WTC11 (cell line): Measurements from ENCODE around the gene CLDN20. TPM values are rescaled to one million over a fixed set of nuclear protein-coding genes. Genes with fewer than 3 reads are reported as not detected.
A peak's percentile ranks its signal among the peaks of the same experiment; 100 is the strongest.

ENCODE experiments used
- ATAC-seq: fragments of 200-7000 bp; cut with Tn5 transposase; 2 replicates; pipeline ENCODE4 v1.10.0; 2021; ENCODE audit warnings: mild to moderate bottlenecking, moderate library complexity
- CTCF ChIA-PET: fragments of 300-600 bp; sonication (Branson Sonifier 250); formaldehyde crosslinking; loops from one replicate; lab custom pipeline; 2021; ENCODE audit warnings: antibody characterized with exemption; lab: Charles Lee
- POLR2A ChIA-PET: fragments of 350-600 bp; sonication (Branson Sonifier 250); formaldehyde crosslinking; loops from one replicate; lab custom pipeline; 2021; ENCODE audit warnings: antibody characterized with exemption; lab: Charles Lee
- DNase-seq: peaks from one replicate; pipeline ENCODE4 v3.0.0; 2021; ENCODE audit warnings: low spot score
- H3K27ac Mint-ChIP-seq: 2 replicates; pipeline ENCODE4 v1.8.0; 2021; ENCODE audit warnings: mixed read lengths
- H3K27me3 Mint-ChIP-seq: 2 replicates; pipeline ENCODE4 v1.8.0; 2021; ENCODE audit warnings: low read depth, mild to moderate bottlenecking, moderate library complexity, mixed read lengths
- H3K36me3 Mint-ChIP-seq: 2 replicates; pipeline ENCODE4 v1.8.0; 2021; ENCODE audit warnings: mixed read lengths
- H3K4me1 Mint-ChIP-seq: 2 replicates; pipeline ENCODE4 v1.8.0; 2022; ENCODE audit warnings: mixed read lengths
- H3K4me3 Mint-ChIP-seq: 2 replicates; pipeline ENCODE4 v1.8.0; 2021; ENCODE audit warnings: mild to moderate bottlenecking, moderate library complexity, mixed read lengths
- H3K9me3 Mint-ChIP-seq: 2 replicates; pipeline ENCODE4 v1.8.0; 2021; ENCODE audit warnings: mixed read lengths
- ATF1 ChIP-seq: sonication (generic); formaldehyde crosslinking; IDR thresholded peaks from 2 replicates; pipeline ENCODE4 v1.8.1; 2023; ENCODE audit warnings: mild to moderate bottlenecking, moderate library complexity, missing genetic modification reagents
- GTF2I ChIP-seq: fragments of 250-450 bp; sonication (Bioruptor Pico); conservative IDR thresholded peaks from 2 replicates; pipeline ENCODE4 v1.4.0; 2021; ENCODE audit warnings: mild to moderate bottlenecking
- NR1H2 ChIP-seq: sonication (generic); formaldehyde crosslinking; IDR thresholded peaks from 2 replicates; pipeline ENCODE4 v1.9.0; 2021; ENCODE audit warnings: mild to moderate bottlenecking, moderate library complexity, missing genetic modification reagents
- TP53 ChIP-seq: sonication (generic); formaldehyde crosslinking; IDR thresholded peaks from 2 replicates; pipeline ENCODE4 v1.8.1; 2023; ENCODE audit warnings: mild to moderate bottlenecking, missing genetic modification reagents
- ZNF396 ChIP-seq: fragments of 250-450 bp; sonication (Bioruptor Pico); IDR thresholded peaks from 2 replicates; pipeline ENCODE4 v1.8.0; 2021; ENCODE audit warnings: mild to moderate bottlenecking, moderate library complexity, borderline replicate concordance
- total RNA-seq: library from RNA; stranded (reverse); gene quantifications from 3 replicates; pipeline ENCODE4 v1.2.3, GENCODE V29; 2021
- TF ChIP-seq, protein P1 (sequence below): sonication (generic); formaldehyde crosslinking; IDR thresholded peaks from 2 replicates; pipeline ENCODE4 v1.8.1; 2023; ENCODE audit warnings: mild to moderate bottlenecking, moderate library complexity, missing genetic modification reagents
- TF ChIP-seq, protein P2 (sequence below): fragments of 250-450 bp; sonication (Bioruptor Pico); IDR thresholded peaks from 2 replicates; pipeline ENCODE4 v1.9.0; 2021; ENCODE audit warnings: mild to moderate bottlenecking, borderline replicate concordance
- TF ChIP-seq, protein P3 (sequence below): sonication (generic); formaldehyde crosslinking; IDR thresholded peaks from 2 replicates; pipeline ENCODE4 v1.8.0; 2022; ENCODE audit warnings: missing genetic modification reagents
- TF ChIP-seq, protein P4 (sequence below): sonication (generic); formaldehyde crosslinking; IDR thresholded peaks from 2 replicates; pipeline ENCODE4 v1.8.0; 2022; ENCODE audit warnings: mild to moderate bottlenecking, missing genetic modification reagents
- TF ChIP-seq, protein P5 (sequence below): sonication (generic); formaldehyde crosslinking; IDR thresholded peaks from 2 replicates; pipeline ENCODE4 v1.8.1; 2023; ENCODE audit warnings: mild to moderate bottlenecking, missing genetic modification reagents
- TF ChIP-seq, protein P6 (sequence below): sonication (generic); formaldehyde crosslinking; IDR thresholded peaks from 2 replicates; pipeline ENCODE4 v1.8.0; 2023; ENCODE audit warnings: mild to moderate bottlenecking, missing genetic modification reagents
- TF ChIP-seq, protein P7 (sequence below): fragments of 200-600 bp; IDR thresholded peaks from 2 replicates; pipeline ENCODE4 v1.8.0; 2022; ENCODE audit warnings: antibody characterized with exemption
- TF ChIP-seq, protein P8 (sequence below): sonication (generic); formaldehyde crosslinking; IDR thresholded peaks from 2 replicates; pipeline ENCODE4 v1.8.1; 2022; ENCODE audit warnings: mild to moderate bottlenecking, missing genetic modification reagents, moderate library complexity, borderline replicate concordance

CLDN20 gene
- total RNA-seq, 1 experiment from 2014 or later: not detected

DNA sequence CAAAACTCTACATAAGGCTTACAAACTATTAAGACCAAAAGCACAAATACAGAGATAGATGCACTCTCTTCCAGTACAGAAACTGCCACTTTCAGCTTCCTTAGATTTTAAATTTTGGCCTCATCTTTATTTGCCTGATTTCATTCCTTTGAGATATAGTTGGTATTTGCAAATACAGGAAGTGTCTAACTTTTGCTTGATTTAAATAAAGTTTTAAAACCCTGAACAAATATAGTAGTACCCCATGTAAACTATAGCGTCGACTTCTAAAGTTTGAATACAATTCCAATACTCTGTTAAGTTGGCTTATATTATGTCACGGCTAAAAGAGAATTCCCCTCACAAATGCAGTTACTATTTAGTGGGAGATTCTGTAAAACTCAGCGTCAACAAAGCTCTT is 1.2 kb upstream of the CLDN20 start (continued):
- TF ChIP-seq, protein P1, sequence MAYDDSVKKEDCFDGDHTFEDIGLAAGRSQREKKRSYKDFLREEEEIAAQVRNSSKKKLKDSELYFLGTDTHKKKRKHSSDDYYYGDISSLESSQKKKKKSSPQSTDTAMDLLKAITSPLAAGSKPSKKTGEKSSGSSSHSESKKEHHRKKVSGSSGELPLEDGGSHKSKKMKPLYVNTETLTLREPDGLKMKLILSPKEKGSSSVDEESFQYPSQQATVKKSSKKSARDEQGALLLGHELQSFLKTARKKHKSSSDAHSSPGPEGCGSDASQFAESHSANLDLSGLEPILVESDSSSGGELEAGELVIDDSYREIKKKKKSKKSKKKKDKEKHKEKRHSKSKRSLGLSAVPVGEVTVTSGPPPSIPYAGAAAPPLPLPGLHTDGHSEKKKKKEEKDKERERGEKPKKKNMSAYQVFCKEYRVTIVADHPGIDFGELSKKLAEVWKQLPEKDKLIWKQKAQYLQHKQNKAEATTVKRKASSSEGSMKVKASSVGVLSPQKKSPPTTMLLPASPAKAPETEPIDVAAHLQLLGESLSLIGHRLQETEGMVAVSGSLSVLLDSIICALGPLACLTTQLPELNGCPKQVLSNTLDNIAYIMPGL (CRISPR knock-in tag): no peak
- TF ChIP-seq, protein P2, sequence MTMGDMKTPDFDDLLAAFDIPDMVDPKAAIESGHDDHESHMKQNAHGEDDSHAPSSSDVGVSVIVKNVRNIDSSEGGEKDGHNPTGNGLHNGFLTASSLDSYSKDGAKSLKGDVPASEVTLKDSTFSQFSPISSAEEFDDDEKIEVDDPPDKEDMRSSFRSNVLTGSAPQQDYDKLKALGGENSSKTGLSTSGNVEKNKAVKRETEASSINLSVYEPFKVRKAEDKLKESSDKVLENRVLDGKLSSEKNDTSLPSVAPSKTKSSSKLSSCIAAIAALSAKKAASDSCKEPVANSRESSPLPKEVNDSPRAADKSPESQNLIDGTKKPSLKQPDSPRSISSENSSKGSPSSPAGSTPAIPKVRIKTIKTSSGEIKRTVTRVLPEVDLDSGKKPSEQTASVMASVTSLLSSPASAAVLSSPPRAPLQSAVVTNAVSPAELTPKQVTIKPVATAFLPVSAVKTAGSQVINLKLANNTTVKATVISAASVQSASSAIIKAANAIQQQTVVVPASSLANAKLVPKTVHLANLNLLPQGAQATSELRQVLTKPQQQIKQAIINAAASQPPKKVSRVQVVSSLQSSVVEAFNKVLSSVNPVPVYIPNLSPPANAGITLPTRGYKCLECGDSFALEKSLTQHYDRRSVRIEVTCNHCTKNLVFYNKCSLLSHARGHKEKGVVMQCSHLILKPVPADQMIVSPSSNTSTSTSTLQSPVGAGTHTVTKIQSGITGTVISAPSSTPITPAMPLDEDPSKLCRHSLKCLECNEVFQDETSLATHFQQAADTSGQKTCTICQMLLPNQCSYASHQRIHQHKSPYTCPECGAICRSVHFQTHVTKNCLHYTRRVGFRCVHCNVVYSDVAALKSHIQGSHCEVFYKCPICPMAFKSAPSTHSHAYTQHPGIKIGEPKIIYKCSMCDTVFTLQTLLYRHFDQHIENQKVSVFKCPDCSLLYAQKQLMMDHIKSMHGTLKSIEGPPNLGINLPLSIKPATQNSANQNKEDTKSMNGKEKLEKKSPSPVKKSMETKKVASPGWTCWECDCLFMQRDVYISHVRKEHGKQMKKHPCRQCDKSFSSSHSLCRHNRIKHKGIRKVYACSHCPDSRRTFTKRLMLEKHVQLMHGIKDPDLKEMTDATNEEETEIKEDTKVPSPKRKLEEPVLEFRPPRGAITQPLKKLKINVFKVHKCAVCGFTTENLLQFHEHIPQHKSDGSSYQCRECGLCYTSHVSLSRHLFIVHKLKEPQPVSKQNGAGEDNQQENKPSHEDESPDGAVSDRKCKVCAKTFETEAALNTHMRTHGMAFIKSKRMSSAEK (CRISPR knock-in tag): no peak
- no peak for TF ChIP-seq ZNF396 (CRISPR knock-in tag)
- TF ChIP-seq, protein P3, sequence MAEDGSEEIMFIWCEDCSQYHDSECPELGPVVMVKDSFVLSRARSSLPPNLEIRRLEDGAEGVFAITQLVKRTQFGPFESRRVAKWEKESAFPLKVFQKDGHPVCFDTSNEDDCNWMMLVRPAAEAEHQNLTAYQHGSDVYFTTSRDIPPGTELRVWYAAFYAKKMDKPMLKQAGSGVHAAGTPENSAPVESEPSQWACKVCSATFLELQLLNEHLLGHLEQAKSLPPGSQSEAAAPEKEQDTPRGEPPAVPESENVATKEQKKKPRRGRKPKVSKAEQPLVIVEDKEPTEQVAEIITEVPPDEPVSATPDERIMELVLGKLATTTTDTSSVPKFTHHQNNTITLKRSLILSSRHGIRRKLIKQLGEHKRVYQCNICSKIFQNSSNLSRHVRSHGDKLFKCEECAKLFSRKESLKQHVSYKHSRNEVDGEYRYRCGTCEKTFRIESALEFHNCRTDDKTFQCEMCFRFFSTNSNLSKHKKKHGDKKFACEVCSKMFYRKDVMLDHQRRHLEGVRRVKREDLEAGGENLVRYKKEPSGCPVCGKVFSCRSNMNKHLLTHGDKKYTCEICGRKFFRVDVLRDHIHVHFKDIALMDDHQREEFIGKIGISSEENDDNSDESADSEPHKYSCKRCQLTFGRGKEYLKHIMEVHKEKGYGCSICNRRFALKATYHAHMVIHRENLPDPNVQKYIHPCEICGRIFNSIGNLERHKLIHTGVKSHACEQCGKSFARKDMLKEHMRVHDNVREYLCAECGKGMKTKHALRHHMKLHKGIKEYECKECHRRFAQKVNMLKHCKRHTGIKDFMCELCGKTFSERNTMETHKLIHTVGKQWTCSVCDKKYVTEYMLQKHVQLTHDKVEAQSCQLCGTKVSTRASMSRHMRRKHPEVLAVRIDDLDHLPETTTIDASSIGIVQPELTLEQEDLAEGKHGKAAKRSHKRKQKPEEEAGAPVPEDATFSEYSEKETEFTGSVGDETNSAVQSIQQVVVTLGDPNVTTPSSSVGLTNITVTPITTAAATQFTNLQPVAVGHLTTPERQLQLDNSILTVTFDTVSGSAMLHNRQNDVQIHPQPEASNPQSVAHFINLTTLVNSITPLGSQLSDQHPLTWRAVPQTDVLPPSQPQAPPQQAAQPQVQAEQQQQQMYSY (CRISPR knock-in tag): no peak
- TF ChIP-seq, protein P4, sequence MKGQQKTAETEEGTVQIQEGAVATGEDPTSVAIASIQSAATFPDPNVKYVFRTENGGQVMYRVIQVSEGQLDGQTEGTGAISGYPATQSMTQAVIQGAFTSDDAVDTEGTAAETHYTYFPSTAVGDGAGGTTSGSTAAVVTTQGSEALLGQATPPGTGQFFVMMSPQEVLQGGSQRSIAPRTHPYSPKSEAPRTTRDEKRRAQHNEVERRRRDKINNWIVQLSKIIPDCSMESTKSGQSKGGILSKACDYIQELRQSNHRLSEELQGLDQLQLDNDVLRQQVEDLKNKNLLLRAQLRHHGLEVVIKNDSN (CRISPR knock-in tag): no peak
- TF ChIP-seq TP53: no peak
- TF ChIP-seq, protein P5, sequence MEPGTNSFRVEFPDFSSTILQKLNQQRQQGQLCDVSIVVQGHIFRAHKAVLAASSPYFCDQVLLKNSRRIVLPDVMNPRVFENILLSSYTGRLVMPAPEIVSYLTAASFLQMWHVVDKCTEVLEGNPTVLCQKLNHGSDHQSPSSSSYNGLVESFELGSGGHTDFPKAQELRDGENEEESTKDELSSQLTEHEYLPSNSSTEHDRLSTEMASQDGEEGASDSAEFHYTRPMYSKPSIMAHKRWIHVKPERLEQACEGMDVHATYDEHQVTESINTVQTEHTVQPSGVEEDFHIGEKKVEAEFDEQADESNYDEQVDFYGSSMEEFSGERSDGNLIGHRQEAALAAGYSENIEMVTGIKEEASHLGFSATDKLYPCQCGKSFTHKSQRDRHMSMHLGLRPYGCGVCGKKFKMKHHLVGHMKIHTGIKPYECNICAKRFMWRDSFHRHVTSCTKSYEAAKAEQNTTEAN (CRISPR knock-in tag): no peak

DNA sequence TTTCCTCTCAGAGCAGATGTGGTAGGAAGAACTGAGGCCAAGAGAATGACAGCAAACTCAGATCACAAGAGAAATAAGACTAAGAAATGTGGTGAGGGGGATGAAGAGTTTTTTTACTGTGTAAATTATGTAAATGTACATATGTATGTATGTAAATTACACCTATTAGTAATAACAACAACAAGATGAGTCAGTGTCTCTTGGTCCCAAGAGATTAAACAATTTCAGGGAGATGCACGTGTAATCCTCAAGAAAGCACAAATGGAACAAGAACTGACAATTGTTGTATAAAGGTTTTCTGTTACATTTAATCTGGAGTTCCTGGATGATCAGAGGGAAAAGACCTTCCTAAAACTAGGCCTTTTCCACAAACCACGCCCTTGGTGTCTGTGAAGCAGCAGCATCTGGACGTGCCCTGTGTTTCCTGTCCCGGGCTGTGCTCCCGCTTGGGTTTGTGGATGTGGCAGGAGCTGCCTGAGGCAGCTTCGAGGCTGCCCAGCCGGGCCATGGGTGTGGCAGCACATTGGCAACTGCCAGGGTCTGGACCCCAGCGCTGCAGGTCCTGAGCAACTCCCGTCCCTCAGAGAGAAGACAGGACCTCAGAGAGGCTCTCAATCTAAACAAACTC is 994 bp downstream of the CLDN20 start:
- DNase-seq: no peak
- Mint-ChIP-seq H3K36me3 (peaks cover 40% of the 10 kb centered on the region), H3K4me3 (no peak overlapping the region), H3K9me3 (peaks cover 10% of the 10 kb centered on the region; the same call in 1 of the 2 replicates), H3K27ac (0 out of 2 replicates have a peak overlapping the region, but pooled peaks have one; percentile 40), H3K27me3 (no peaks in the 10 kb centered on the region), H3K4me1 (peaks cover 36% of the 10 kb centered on the region)
- ChIA-PET CTCF (interaction anchor here (1.2 to 1.4 kb wide), 2 partner anchors 87 to 396 kb away, joined by 3 to 5 read pairs; no protein-coding TSS in a partner anchor), POLR2A (no interaction called here)
- no peak for ATAC-seq
- no peak for TF ChIP-seq GTF2I
- TF ChIP-seq, protein P6, sequence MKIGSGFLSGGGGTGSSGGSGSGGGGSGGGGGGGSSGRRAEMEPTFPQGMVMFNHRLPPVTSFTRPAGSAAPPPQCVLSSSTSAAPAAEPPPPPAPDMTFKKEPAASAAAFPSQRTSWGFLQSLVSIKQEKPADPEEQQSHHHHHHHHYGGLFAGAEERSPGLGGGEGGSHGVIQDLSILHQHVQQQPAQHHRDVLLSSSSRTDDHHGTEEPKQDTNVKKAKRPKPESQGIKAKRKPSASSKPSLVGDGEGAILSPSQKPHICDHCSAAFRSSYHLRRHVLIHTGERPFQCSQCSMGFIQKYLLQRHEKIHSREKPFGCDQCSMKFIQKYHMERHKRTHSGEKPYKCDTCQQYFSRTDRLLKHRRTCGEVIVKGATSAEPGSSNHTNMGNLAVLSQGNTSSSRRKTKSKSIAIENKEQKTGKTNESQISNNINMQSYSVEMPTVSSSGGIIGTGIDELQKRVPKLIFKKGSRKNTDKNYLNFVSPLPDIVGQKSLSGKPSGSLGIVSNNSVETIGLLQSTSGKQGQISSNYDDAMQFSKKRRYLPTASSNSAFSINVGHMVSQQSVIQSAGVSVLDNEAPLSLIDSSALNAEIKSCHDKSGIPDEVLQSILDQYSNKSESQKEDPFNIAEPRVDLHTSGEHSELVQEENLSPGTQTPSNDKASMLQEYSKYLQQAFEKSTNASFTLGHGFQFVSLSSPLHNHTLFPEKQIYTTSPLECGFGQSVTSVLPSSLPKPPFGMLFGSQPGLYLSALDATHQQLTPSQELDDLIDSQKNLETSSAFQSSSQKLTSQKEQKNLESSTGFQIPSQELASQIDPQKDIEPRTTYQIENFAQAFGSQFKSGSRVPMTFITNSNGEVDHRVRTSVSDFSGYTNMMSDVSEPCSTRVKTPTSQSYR (CRISPR knock-in tag): no peak
- TF ChIP-seq, protein P7, sequence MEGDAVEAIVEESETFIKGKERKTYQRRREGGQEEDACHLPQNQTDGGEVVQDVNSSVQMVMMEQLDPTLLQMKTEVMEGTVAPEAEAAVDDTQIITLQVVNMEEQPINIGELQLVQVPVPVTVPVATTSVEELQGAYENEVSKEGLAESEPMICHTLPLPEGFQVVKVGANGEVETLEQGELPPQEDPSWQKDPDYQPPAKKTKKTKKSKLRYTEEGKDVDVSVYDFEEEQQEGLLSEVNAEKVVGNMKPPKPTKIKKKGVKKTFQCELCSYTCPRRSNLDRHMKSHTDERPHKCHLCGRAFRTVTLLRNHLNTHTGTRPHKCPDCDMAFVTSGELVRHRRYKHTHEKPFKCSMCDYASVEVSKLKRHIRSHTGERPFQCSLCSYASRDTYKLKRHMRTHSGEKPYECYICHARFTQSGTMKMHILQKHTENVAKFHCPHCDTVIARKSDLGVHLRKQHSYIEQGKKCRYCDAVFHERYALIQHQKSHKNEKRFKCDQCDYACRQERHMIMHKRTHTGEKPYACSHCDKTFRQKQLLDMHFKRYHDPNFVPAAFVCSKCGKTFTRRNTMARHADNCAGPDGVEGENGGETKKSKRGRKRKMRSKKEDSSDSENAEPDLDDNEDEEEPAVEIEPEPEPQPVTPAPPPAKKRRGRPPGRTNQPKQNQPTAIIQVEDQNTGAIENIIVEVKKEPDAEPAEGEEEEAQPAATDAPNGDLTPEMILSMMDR: no peak
- TF ChIP-seq, protein P8, sequence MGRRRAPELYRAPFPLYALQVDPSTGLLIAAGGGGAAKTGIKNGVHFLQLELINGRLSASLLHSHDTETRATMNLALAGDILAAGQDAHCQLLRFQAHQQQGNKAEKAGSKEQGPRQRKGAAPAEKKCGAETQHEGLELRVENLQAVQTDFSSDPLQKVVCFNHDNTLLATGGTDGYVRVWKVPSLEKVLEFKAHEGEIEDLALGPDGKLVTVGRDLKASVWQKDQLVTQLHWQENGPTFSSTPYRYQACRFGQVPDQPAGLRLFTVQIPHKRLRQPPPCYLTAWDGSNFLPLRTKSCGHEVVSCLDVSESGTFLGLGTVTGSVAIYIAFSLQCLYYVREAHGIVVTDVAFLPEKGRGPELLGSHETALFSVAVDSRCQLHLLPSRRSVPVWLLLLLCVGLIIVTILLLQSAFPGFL: no peak
- no peak for TF ChIP-seq ATF1 (CRISPR knock-in tag)
- no peak for TF ChIP-seq NR1H2 (CRISPR knock-in tag)
